Urothelium cell line (cell line): ENCODE measurements around the gene ELF5.

Experiments used
- DNase-seq: peaks from one replicate; pipeline ENCODE4 v3.0.0; 2011; ENCODE audit warnings: low spot score, mixed read lengths
- FAIRE-seq: peaks from 2 replicates; lab custom pipeline; 2011; peaks lifted over from hg19 to GRCh38; lab: Jason Lieb, UNC

ELF5 gene

GRCh38 chr11:34459507-34460162 lies 54.0 kb downstream of the ELF5 start:
- no peak for DNase-seq
- FAIRE-seq, result no peak

DNA sequence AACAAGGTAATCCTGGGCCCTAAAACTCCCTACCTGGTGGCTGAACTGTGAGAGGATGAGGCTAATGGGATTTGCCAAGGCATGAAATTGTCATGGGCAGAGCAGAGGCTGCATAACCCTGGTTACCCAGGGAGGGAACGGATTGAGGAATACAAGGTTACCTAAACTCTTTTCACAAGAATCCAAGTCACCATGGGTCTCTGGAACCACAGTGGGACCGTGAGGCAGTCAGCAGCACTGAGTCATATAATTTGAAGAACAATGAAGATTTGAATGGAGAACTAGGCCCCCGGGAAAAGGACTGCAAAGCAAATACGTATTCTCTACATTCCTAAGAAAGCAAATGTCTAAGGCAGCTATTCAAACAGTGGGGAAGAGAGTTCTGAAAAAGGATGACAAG lies 55.1 kb downstream of the ELF5 start:
- FAIRE-seq (no peak), DNase-seq (no peak)

DNA sequence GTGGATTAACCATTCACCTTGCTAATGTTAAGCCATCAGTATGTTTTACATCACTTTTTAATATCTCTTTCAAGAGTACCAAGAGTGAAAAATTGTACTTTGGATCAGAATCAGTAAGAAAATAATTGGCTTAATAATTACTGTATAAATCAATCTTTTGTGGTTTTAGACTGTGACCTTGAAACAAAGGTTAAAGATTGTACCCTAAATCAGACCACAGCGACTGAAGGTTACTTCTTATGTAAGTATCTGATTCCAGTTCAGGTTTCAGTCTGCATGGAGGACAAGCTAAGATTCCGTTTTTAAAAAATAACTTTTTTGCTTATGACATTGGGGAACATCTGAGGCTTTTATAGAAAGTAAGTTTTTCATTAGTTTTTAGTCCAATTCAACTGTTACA lies 56.0 kb downstream of the ELF5 start:
- DNase-seq (no peak), FAIRE-seq (no peak)

DNA sequence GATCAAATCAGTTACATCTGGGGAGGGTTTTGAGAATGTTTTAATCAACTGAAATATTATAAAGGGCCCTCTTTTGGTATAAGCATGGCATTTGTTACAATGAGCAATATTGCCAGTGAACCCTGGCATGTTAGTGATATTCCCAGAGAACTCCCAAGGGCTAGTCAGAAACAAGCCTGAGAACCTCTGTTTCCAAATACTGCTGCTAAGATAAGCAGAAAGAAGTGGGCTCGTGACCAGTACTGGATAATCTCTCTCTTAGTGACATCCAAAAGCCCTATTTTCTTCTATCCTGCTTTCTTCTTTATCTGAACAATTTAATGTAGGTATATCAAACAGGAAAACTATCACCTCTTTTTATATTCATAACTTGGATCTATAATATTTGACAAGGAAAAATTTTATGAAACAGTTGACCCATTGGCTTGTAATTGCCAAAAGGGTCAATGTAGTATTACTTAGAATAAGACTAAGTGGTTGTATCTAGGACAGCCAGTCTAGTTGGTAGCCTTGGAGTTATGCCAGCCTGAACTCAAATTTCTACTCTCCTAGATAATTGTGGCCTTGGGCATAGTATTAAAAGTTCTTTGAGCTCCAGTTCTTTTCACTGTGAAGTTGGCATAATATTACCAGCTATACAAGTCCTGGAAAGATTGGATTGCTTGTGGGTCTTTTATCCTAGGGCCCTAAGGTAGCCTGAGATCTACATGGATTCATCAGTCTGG lies 59.1 kb downstream of the ELF5 start:
- no peak for FAIRE-seq
- no peak for DNase-seq

GRCh38 chr11:34451053-34451452 lies 62.5 kb downstream of the ELF5 start:
- no peak for DNase-seq
- FAIRE-seq, result no peak

GRCh38 chr11:34449013-34449412 lies 64.6 kb downstream of the ELF5 start:
- DNase-seq (no peak), FAIRE-seq (no peak)

GRCh38 chr11:34448223-34448994 lies 65.2 kb downstream of the ELF5 start:
- FAIRE-seq, result no peak
- no peak for DNase-seq

DNA sequence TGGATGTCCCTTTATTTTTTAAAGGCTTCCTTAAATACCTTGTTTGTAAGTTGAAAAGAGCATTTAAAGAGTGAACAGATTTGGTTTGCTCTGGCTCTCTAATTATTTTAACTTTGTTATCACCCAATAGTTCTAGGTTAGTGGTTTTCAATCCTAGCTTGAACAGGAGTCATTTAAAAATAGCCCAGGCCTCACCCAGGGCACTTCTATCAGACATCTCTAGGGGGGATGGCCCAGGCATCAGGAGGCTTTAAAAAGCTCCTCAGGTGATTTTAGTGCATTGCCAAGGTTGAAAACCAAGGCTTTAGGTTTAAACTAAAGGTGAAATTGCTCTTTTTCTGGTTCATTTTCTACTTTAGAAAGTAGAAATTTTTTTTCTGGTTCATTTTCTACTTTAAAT lies 66.5 kb downstream of the ELF5 start:
- FAIRE-seq (no peak), DNase-seq (no peak)

DNA sequence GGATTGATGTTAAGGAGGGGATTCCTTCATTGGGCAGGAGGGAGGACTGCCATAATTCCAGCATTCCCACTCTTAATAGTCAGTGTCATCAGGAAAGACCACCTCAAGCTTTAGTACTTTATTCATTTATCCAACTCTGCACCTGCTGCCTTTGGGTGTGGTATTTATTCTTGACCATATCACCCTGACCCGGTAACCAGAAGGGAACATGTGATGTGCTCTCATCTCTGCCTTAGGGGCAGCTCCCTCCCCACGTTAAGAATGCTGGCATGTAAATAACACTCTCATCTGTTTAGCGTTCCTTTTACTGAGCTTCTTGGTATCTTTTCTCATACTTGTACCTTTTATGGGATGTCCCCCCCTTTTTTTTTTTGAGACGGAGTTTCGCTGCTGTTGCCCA lies 67.2 kb downstream of the ELF5 start:
- no peak for DNase-seq
- FAIRE-seq, result no peak

DNA sequence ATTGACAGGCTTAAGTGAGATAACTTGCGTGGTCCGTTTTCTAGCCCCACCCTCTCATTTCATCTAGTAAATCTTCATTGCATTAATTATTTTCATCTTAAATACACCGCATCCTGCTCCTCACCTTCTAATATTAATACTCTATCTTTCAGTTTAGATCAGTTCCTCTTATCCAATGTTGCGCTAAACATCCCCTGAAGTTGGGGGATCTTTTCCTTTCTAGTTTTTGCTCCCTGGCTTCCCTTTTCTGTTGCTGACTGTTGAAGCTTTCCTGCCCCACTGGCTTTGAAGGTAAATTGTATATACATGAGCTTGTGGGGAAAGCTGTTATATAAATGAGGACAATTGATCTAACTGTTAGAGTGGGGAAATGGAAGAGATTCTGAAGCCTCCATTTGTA lies 67.6 kb downstream of the ELF5 start:
- no peak for DNase-seq
- no peak for FAIRE-seq

DNA sequence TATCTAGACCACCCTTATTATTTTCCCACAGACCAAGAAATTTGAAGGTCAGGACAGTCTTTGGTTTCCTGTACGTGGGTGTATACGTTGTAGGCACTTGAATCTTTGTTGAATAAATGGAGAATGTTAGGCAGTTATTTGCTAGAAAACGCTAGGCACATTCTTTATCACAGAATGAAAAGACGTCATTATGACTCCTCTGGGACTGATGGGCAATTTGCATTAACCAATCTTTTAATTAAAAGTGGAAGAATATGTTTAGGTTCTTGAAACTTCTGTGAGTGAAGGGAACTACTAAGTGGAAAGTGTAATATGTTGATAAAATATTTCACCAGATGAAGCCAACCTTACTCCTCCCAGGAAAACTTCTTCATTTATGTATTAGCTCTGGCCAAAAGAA lies 69.2 kb downstream of the ELF5 start:
- DNase-seq (no peak), FAIRE-seq (no peak)

DNA sequence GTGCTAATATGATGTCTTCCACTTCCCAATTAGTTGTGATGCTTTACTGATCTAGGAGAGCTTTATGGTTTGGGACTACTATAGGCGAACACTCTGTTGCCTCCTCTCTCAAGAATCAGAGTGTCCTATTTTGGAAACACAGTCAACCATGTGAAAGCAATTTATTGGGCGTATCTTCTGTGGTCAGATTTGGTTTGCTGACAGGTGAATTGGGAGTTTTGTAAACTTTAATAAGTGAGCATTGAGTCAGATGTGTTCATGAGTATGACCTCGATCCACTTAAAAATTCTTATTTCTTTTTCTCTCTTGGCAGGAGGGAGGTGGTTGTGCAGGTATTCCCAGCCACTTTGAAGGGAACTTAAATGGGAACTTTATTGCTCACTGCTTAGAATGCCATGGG lies 70.5 kb downstream of the ELF5 start:
- FAIRE-seq (no peak), DNase-seq (no peak)

DNA sequence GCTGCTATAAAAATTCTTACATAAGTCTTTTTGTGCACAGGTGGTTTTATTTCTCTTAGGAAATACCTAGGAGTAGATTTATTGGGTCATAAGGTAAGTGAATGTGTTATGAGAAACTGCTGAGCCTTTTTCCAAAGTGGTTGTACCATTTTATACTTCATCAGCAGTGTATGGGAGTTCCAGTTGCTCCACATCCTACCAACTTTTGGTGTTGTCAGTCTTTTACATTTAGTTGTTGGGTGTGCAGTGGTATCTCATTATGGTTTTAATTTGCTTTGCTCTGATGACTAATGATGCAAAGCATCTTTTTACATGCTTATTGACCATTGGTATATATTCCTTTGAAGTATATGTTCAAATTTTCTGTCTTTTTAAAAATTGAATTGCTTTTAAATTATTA lies 71.8 kb downstream of the ELF5 start:
- FAIRE-seq (no peak), DNase-seq (no peak)

- DNase-seq (no peak), FAIRE-seq (no peak)
Observed at GRCh38 chr11:34439610-34440198, 73.9 kb downstream of the ELF5 start.

DNA sequence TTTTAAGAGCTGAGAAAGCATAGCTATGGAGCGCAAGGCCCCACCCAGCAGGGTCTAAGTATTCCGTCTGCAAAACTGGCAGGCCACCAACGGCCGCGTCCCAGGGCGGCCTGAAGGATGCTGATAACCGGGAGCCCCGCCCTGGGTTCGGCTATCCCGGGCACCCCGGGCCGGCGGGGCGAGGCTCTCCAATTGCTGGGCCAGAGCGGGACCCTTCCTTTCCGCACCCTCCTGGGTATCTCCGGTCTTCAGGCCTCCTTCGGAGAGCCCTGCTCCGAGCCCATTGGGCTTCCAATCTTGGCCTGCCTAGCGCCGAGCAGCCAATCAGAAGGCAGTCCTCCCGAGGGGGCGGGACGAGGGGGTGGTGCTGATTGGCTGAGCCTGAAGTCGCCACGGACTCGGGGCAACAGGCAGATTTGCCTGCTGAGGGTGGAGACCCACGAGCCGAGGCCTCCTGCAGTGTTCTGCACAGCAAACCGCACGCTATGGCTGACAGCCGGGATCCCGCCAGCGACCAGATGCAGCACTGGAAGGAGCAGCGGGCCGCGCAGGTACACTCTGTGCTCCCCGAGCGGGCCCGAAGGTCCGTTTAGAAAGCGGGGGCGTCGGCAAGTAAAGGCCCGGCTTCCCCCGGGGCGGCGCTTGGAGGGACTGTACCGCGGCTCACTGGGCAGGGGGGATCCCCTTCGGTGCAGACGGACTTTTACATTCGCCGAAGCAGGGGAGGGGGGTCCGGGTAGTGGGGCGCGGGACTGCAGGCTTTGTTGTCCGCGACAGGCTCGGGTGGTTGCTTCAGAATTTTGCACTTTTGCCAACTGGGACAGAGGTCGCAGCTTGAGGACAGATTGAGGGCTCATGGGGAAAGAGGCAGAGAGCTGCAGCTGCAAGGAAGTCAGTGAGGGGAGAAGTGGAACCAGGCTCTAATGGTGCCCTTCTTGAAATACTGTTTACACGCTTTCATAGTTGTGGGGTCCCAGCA lies 74.8 kb downstream of the ELF5 start, which contains the start of gene CAT:
Gene CAT (plus strand): TSS at position 406 of the 979 bp plus-strand sequence. CDS start 80 bp downstream, at position 486.
- FAIRE-seq (peak; percentile 96), DNase-seq (peak; percentile 98)

- FAIRE-seq, result no peak
- no peak for DNase-seq
Observed at GRCh38 chr11:34437224-34438125, 76.1 kb downstream of the ELF5 start.

- no peak for DNase-seq
- FAIRE-seq, result no peak
Observed at GRCh38 chr11:34433899-34434298, 79.7 kb downstream of the ELF5 start.

- FAIRE-seq, result no peak
- no peak for DNase-seq
Observed at GRCh38 chr11:34432822-34433221, 80.8 kb downstream of the ELF5 start.

DNA sequence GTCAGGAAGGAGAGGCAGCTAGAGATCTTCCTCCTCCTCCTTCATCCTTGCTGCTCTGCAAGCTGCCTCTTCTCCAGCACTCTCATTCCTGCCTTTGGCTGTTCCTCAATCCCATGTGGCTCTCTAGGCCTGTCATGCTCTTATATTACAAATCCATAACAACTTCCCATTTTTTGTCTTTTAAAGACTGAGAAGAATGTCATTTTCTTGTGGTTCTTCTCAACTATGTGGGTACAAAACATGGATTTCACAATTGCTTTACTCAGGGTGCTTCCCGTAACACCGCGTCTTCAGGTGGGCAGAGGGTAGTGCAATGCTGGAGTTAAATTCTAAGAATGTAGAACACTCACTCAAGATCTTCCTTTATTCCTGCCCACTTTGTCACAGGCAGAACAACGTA lies 81.6 kb downstream of the ELF5 start:
- no peak for DNase-seq
- FAIRE-seq, result no peak
